ENCODE results near the gene PPP1R16B. TPM values are rescaled to one million over a fixed set of nuclear protein-coding genes. Genes with fewer than 3 reads are reported as not detected.
A peak's percentile ranks its signal among the peaks of the same experiment; 100 is the strongest.

Gene PPP1R16B
- total RNA-seq, 1 donor, result not detected

DNA sequence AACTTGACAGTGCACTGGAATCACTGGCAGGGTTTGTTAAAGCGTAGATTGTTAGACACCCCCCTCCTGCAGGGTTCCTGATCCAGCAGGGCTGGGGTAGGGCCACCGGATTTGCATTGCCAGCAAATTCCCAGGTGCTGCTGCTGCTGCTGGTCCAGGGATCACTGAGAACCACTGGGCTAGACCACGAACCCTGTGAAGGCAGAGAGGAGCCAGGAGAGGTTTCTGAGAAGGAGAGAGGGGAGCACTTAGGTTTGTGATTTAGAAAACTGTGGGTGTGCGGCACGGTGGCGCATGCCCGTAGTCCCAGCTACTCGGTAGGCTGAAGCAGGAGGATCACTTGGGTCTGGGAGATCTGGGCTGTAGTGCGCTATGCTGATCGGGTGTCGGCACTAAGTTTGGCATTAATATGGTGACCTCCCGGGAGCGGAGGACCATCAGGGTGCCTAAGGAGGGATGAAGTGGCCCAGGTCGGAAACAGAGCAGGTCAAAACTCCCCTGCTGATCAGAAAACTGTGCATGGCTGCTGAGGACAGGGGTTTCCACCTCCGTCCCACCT is 67.1 kb downstream of the PPP1R16B start:
- TF ChIP-seq, protein P1, sequence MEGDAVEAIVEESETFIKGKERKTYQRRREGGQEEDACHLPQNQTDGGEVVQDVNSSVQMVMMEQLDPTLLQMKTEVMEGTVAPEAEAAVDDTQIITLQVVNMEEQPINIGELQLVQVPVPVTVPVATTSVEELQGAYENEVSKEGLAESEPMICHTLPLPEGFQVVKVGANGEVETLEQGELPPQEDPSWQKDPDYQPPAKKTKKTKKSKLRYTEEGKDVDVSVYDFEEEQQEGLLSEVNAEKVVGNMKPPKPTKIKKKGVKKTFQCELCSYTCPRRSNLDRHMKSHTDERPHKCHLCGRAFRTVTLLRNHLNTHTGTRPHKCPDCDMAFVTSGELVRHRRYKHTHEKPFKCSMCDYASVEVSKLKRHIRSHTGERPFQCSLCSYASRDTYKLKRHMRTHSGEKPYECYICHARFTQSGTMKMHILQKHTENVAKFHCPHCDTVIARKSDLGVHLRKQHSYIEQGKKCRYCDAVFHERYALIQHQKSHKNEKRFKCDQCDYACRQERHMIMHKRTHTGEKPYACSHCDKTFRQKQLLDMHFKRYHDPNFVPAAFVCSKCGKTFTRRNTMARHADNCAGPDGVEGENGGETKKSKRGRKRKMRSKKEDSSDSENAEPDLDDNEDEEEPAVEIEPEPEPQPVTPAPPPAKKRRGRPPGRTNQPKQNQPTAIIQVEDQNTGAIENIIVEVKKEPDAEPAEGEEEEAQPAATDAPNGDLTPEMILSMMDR (IDR thresholded peaks at IDR 0.05; ENCODE audit: insufficient read depth, low read depth, low read length), result no peak
- DNase-seq (ENCODE audit: low read depth), result no peak
- H3K4me3 ChIP-seq (ENCODE audit: low read depth, low read length), result no peak overlapping the region

DNA sequence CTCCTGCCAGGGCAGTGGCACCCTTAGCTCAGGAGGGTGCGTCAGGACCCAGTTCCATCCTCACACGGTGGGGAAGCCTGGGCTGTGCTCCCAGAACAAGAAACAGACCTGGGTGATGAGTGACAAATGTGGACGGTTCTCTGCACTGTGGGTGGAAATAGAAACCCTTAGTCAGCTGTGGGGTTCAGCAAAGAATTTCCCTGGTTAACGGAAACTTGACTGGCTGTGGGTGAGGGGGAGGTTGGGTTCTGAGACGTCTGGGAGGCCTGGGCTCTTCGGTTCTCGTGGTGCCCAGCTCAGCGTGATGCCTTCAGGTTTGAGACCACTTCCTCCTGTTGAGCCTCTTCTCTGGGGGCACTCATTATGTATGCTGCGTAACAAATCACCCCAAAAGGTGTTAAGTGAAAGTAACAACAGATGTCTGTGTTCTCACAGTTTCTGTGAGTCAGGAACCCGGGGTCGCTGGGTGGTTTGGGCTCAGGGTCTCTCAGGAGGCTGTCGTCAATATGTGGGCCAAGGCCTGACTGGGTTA is 67.6 kb downstream of the PPP1R16B start:
- TF ChIP-seq, protein P1 (IDR thresholded peaks at IDR 0.05; ENCODE audit: insufficient read depth, low read depth, low read length), result no peak
- H3K4me3 ChIP-seq (ENCODE audit: low read depth, low read length), result no peak overlapping the region
- DNase-seq (ENCODE audit: low read depth), result no peak

DNA sequence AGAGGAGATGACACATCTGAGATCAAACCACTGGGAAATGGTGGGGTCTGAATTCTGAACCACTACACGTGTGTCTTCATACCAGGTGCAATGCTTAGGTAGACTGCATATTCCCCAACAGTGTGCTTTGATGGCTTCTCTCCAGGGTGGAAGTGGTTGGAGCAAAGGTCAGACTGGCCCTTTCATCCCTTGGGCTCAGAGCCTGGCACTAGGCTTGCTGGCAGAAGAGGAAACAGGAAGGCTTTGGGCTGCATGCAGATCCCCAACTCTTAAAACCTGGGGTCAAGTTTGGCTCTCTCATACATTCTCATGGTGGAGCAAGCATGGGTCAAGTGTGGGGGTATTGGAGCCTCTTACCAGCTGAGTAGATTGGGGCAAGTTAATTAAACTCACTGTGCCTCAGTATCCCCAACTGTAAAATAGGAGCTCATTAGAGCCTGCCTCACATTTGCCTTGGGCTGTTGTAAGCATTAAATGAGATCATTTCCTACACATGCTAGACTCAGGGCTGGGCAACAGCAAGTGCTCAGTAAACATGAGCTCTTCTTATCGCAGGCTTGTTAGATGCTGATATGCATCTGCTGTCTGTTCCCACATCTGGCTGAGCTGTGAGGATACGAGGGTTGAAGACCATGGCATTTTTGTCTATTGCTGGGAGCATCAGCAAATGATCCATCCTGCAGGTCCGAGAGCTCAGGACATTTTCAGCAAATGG is 69.1 kb downstream of the PPP1R16B start:
- DNase-seq (ENCODE audit: low read depth), result no peak
- TF ChIP-seq, protein P1 (IDR thresholded peaks at IDR 0.05; ENCODE audit: insufficient read depth, low read depth, low read length), result no peak
- no peak overlapping the region for H3K4me3 ChIP-seq (ENCODE audit: low read depth, low read length)

DNA sequence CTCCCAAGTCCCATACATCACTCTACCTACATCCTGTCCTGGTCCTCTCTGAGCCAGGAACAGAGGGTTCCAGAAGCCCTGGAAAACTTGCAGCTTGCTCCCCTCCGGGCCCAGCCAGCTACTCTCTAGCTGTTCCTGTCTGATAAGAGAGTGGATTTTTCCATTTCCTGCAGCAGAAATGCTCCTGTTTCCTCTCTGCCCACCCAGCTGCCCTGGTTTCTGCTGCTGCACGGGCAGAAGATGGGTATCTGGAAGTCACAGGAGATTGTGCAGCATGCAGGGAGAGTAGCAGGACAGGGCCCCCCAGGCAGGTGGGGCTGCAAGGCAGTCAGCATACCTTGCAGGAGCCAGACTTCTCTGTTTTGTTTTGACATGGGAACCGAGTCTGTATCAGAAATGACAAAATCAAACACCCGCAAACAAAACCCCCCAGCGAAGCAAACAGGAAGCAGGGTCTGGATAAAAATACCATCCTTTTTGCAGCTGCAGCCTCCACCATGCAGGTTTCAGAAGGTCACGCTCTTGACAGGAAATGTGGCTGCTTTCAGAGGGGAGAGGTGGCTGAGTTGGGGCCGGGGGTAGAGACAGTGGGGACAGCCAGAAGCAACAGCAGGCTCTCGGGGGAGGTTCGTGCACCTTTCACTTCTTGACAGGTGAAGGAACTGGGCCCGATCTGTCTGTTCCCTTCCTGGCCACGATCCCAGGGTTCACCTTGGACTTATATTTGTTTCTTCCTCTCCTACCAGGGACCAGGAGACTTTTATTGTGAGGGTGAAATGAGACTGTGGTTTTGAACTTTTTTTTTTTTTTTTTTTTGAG is 69.9 kb downstream of the PPP1R16B start:
- TF ChIP-seq, protein P1 (IDR thresholded peaks at IDR 0.05; ENCODE audit: insufficient read depth, low read depth, low read length), result no peak
- no peak overlapping the region for H3K4me3 ChIP-seq (ENCODE audit: low read depth, low read length)
- no peak for DNase-seq (ENCODE audit: low read depth)

DNA sequence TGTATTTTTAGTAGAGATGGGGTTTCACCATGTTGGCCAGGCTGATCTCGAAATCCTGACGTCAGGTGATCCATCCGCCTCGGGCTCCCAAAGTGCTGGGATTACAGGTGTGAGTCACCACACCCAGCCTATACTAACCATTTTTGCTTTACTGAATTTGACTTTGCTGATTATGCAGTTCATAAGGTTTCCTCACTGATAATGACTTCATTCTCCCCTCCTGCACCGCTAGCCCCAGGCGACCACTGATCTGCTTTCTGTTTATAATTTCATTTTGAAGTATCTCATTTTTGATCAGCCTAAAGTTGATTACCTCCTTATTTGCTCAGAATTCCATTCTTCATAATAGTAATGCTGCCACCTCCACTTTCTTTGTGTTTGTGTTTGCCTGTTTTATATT is 72.0 kb downstream of the PPP1R16B start:
- TF ChIP-seq, protein P1 (IDR thresholded peaks at IDR 0.05; ENCODE audit: insufficient read depth, low read depth, low read length), result no peak
- no peak overlapping the region for H3K4me3 ChIP-seq (ENCODE audit: low read depth, low read length)
- no peak for DNase-seq (ENCODE audit: low read depth)

DNA sequence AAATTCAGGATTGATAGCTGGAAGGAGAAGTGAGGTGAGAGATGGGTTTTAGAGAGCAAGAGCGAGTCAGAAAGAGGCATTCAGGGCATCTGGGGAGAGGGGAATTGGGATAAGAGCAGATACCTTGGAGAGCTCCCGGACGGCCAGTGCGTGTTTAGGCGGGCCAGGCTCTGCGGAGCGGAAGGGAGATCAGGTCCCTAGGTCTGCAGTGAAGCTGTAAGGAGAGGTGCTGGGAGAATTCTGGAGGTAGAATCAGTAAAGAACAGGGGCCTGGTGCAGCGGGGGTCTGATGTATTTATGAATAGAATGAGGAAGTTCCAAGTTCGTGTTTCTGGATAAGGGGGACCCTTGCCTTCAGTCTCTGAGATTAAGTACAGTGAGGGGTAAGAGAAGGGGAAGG is 73.4 kb downstream of the PPP1R16B start:
- peak; percentile 28 for DNase-seq (ENCODE audit: low read depth)
- H3K4me3 ChIP-seq (ENCODE audit: low read depth, low read length), result no peak overlapping the region
- TF ChIP-seq, protein P1 (IDR thresholded peaks at IDR 0.05; ENCODE audit: insufficient read depth, low read depth, low read length), result no peak

All from fibroblast of villous mesenchyme (primary cell).